Smooth muscle cell (in vitro differentiated cells): Measurements from ENCODE around the gene LRRC26. TPM values are rescaled to one million over a fixed set of nuclear protein-coding genes. Genes with fewer than 3 reads are reported as not detected.

Experiments used
- DNase-seq: peaks from one replicate; lab custom pipeline; 2025; ENCODE audit not compliant: unreplicated experiment; lab: John Stamatoyannopoulos, UW
- H2AFZ ChIP-seq: fragments of 200-600 bp; sonication (generic); 2 replicates; pipeline ENCODE4 v1.6.0; 2016; ENCODE audit warnings: antibody characterized with exemption, low read depth, mild to moderate bottlenecking
- H3F3A ChIP-seq: fragments of 200-600 bp; sonication (generic); 2 replicates; pipeline ENCODE4 v1.6.0; 2017; ENCODE audit warnings: antibody characterized with exemption, low read depth
- H3K27ac ChIP-seq: fragments of 200-600 bp; sonication (generic); 2 replicates; pipeline ENCODE4 v1.5.1; 2016; ENCODE audit warnings: low read depth, mild to moderate bottlenecking
- H3K27me3 ChIP-seq: fragments of 200-600 bp; sonication (generic); 2 replicates; pipeline ENCODE4 v1.6.1; 2016; ENCODE audit warnings: low read depth, mild to moderate bottlenecking
- H3K36me3 ChIP-seq: fragments of 200-600 bp; sonication (generic); 2 replicates; pipeline ENCODE4 v1.5.1; 2016; ENCODE audit warnings: low read depth
- H3K4me1 ChIP-seq: fragments of 200-600 bp; sonication (generic); 2 replicates; pipeline ENCODE4 v1.5.1; 2016; ENCODE audit warnings: low read depth
- H3K4me2 ChIP-seq: fragments of 200-600 bp; sonication (generic); 2 replicates; pipeline ENCODE4 v1.6.0; 2016; ENCODE audit warnings: mild to moderate bottlenecking
- H3K4me3 ChIP-seq: fragments of 200-600 bp; sonication (generic); 2 replicates; pipeline ENCODE4 v1.5.1; 2016; ENCODE audit warnings: mild to moderate bottlenecking
- H3K79me2 ChIP-seq: fragments of 200-600 bp; sonication (generic); 2 replicates; pipeline ENCODE4 v1.6.0; 2016; ENCODE audit warnings: low read depth, mild to moderate bottlenecking
- H3K9ac ChIP-seq: fragments of 200-600 bp; sonication (generic); 2 replicates; pipeline ENCODE4 v1.6.0; 2016; ENCODE audit warnings: low read depth
- H3K9me3 ChIP-seq: fragments of 200-600 bp; sonication (generic); replicated peaks from 2 replicates; pipeline ENCODE4 v1.5.1; 2016; ENCODE audit warnings: low read depth
- H4K20me1 ChIP-seq: fragments of 200-600 bp; sonication (generic); 2 replicates; pipeline ENCODE4 v1.6.0; 2016; ENCODE audit warnings: low read depth
- CTCF ChIP-seq: fragments of 200-600 bp; sonication (generic); IDR thresholded peaks from 2 replicates; pipeline ENCODE4 v1.5.1; 2017; ENCODE audit warnings: borderline replicate concordance, mild to moderate bottlenecking, antibody characterized with exemption; ENCODE audit not compliant: insufficient read depth, poor library complexity, severe bottlenecking
- WGBS: methylation state at CpG from one replicate; pipeline ENCODE4 v1.1.7; 2016; ENCODE audit warnings: low lambda C conversion rate; 5-methylcytosine and 5-hydroxymethylcytosine counted together
- polyA plus RNA-seq: library from polyadenylated mRNA; unstranded; fragments of >200 nt; fragmentation: Nextera tagmentation; extraction: Ambion mirVana; gene quantifications from 2 replicates; pipeline ENCODE4 v1.2.1, GENCODE V29; 2016
- total RNA-seq: library from RNA; depleted of rRNA; stranded (reverse); fragments of >200 nt; gene quantifications from 2 replicates; pipeline ENCODE4 v1.2.3, GENCODE V29; 2014

The LRRC26 gene
- total RNA-seq (not detected in 2 replicates), polyA plus RNA-seq (not detected in 2 replicates)

GRCh38 chr9:137169896-137170358 is at the start of gene LRRC26:
TSS of gene LRRC26 (minus strand) at chr9:137170051. CDS start at chr9:137169943, 108 bp downstream.
- Histone ChIP-seq H3K36me3 (no peaks in the 10 kb centered on the region), H3K4me1 (no peaks in the 10 kb centered on the region), H3K4me2 (peak within 1 kb of the TSS; percentile 78), H3K27me3 (peaks cover 76% of the 10 kb centered on the region), H3K9me3 (no peaks in the 10 kb centered on the region), H3K9ac (no peak within 1 kb of the TSS), H3F3A (no peaks in the 10 kb centered on the region), H3K4me3 (peak within 1 kb of the TSS; percentile 24), H2AFZ (no peak within 1 kb of the TSS), H3K79me2 (no peaks in the 10 kb centered on the region), H4K20me1 (no peaks in the 10 kb centered on the region), H3K27ac (no peak within 1 kb of the TSS)
- WGBS: 41% methylated on average over 17 of the region's 41 CpGs
- TF ChIP-seq CTCF: no peak
- DNase-seq: no peak

- Histone ChIP-seq H3K4me2 (peak overlapping the region; percentile 33), H3K9me3 (no peaks in the 10 kb centered on the region), H2AFZ (no peak overlapping the region), H4K20me1 (no peaks in the 10 kb centered on the region), H3K4me1 (peaks cover 8% of the 10 kb centered on the region), H3K27me3 (no peaks in the 10 kb centered on the region), H3K79me2 (no peaks in the 10 kb centered on the region), H3K4me3 (no peak overlapping the region), H3K9ac (no peak overlapping the region), H3F3A (no peaks in the 10 kb centered on the region), H3K27ac (peak overlapping the region; percentile 2), H3K36me3 (no peaks in the 10 kb centered on the region)
- 28% methylated on average over 12 of the region's 12 CpGs for WGBS
- no peak for DNase-seq
- TF ChIP-seq CTCF: no peak
Measured at GRCh38 chr9:137218754-137219271, 49.0 kb upstream of the LRRC26 start.

GRCh38 chr9:137218212-137218753 is 48.4 kb upstream of the LRRC26 start:
- Histone ChIP-seq H3K79me2 (no peaks in the 10 kb centered on the region), H3F3A (no peaks in the 10 kb centered on the region), H3K4me1 (peaks cover 8% of the 10 kb centered on the region), H3K9ac (no peak overlapping the region), H3K27me3 (no peaks in the 10 kb centered on the region), H4K20me1 (no peaks in the 10 kb centered on the region), H2AFZ (no peak overlapping the region), H3K4me3 (no peak overlapping the region), H3K27ac (peak overlapping the region; percentile 2), H3K36me3 (no peaks in the 10 kb centered on the region), H3K4me2 (peak overlapping the region; percentile 33), H3K9me3 (no peaks in the 10 kb centered on the region)
- 94% methylated on average over 29 of the region's 30 CpGs for WGBS
- no peak for DNase-seq
- TF ChIP-seq CTCF: no peak
